ENCODE measurements around the gene ETFBKMT. TPM values are rescaled to one million over a fixed set of nuclear protein-coding genes. Genes with fewer than 3 reads are reported as not detected.
"Not testable (repeated sequence)": the region's sequence is repeated elsewhere in the genome, so short reads cannot be mapped to it uniquely, and the experiment has no call there.

Gene ETFBKMT
- total RNA-seq, 4 donors from 2014 or later: 0.53 to 1.9 (median 1.2) TPM

DNA sequence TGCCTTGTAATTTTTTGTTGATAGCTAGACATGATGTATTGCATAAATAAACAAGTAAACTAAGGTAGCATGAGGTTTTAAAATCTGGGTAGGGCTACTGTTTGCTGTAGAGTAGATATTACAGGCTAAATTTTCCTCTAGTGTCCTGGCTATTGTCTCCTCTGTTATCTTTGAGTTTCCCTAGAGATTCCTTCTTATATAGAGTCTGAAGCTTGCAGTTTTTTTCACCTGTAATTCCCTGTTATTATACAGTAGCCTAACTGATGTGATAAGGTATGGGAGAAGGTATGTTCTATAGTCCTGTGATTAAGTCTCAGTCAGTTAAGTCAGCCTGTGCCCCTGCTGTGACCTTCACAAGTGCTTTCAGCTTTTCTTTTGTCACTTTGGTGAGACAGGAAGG lies 9.5 kb downstream of the ETFBKMT start:
- TF ChIP-seq, protein P1, sequence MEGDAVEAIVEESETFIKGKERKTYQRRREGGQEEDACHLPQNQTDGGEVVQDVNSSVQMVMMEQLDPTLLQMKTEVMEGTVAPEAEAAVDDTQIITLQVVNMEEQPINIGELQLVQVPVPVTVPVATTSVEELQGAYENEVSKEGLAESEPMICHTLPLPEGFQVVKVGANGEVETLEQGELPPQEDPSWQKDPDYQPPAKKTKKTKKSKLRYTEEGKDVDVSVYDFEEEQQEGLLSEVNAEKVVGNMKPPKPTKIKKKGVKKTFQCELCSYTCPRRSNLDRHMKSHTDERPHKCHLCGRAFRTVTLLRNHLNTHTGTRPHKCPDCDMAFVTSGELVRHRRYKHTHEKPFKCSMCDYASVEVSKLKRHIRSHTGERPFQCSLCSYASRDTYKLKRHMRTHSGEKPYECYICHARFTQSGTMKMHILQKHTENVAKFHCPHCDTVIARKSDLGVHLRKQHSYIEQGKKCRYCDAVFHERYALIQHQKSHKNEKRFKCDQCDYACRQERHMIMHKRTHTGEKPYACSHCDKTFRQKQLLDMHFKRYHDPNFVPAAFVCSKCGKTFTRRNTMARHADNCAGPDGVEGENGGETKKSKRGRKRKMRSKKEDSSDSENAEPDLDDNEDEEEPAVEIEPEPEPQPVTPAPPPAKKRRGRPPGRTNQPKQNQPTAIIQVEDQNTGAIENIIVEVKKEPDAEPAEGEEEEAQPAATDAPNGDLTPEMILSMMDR (IDR thresholded peaks at IDR 0.05): no peak
- TF ChIP-seq POLR2A (IDR thresholded peaks at IDR 0.05): no peak
- intact Hi-C loops (cut with DNase I): no loop called here
- DNase-seq: no peak
- H3K27ac ChIP-seq: no peak overlapping the region
- peaks cover 0 to 26% (median 9%) of the 10 kb centered on the region in 3 donors for H3K9me3 ChIP-seq
- no peaks in the 10 kb centered on the region for H3K4me1 ChIP-seq
- no peak overlapping the region for H3K4me3 ChIP-seq
- no peaks in the 10 kb centered on the region for H3K27me3 ChIP-seq
- peaks cover 0 to 17% (median 0%) of the 10 kb centered on the region in 3 donors for H3K36me3 ChIP-seq

DNA sequence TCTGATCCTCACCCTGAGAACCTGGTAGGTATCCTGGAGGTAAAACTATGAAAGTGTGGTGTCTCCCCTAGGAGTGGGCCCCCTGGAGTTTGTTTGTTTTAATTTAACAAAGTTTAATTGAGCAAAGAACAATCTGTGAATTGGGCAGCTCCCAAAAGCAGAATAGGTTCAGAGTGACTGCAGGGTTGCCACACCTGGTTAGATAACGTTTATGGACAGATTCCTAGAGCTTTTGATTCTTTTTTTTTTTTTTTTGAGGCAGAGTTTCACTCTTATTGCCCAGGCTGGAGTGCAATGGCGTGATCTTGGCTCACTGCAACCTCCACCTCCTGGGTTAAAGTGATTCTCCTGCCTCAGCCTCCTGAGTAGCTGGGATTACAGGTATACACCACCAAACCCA lies 10.1 kb downstream of the ETFBKMT start:
- H3K27me3 ChIP-seq; H3K27ac ChIP-seq; H3K4me3 ChIP-seq; DNase-seq; intact Hi-C loops (cut with DNase I); H3K4me1 ChIP-seq: not testable (repeated sequence)
- 75 to 80% methylated on average over 1 to 2 of the region's 2 CpGs for WGBS, 2 donors
- peaks cover 0 to 23% (median 0%) of the 10 kb centered on the region in 3 donors for H3K36me3 ChIP-seq
- peaks cover 0 to 26% (median 9%) of the 10 kb centered on the region in 3 donors for H3K9me3 ChIP-seq

DNA sequence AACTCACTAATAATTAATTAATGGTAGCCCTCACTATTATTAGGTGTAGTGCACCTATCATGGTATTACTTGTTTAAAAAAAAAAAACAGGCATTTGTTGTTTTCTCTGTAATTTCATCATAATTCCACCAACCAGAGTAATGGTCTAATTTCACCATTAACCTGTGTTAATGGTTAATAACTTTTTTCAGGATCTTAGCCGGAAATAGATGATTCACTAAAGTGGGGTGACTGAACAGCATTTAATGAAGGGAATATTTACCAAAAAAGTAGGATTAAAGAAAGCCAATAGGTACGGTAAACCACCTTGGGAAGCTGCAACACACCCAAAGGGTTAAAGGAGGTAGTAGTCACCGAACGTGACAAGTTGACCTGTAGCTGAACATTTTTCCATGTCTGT lies 13.0 kb downstream of the ETFBKMT start:
- intact Hi-C loops (cut with DNase I): no loop called here
- no peak for TF ChIP-seq POLR2A (IDR thresholded peaks at IDR 0.05)
- TF ChIP-seq, protein P1 (IDR thresholded peaks at IDR 0.05): no peak
- no peaks in the 10 kb centered on the region for H3K27me3 ChIP-seq
- peaks cover 0 to 25% (median 0%) of the 10 kb centered on the region in 3 donors for H3K36me3 ChIP-seq
- no peak for DNase-seq
- H3K27ac ChIP-seq: no peak overlapping the region
- H3K4me1 ChIP-seq: no peaks in the 10 kb centered on the region
- peaks cover 0 to 16% (median 9%) of the 10 kb centered on the region in 3 donors for H3K9me3 ChIP-seq
- no peak overlapping the region for H3K4me3 ChIP-seq
- WGBS, 2 donors: 85 to 90% methylated on average over 4 of the region's 4 CpGs

DNA sequence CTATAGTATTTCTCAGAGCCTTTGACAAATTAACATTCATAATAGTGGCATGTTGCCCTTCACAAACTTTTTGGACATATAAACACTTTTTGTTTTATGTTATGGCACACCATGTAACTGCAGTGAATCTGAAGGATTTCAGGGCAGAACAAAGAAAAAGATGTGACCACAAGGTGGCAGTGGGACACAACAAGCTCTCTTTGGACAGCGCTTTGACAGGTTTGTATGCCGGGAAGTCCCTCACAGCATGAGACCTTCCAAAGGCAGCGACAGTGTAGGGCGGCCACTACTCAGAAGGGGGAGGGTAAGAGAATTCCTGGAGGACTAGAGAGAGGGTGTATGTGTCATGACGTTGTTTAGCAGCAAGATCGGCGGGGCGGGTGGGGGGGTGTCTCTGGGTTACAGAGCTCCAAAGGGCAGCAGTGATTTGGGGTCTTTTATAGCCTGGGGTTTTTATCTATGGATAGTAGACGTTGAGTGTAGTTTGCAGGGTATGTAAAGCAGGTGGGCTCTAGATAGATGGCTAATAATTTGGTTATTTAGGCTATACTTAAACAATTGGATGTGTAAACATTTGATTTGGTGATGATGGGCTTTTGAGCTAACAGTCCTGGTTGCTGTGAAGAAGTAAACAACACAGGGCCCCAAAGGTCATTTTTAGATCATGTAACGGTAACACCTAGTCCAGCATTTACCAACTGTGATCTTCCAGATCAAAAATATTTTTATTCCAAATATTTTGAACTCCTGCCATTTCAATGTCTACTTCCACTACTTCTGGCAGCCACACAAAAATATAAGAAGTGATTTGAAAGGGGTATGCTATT lies 22.9 kb downstream of the ETFBKMT start:
- TF ChIP-seq, protein P1 (IDR thresholded peaks at IDR 0.05): peak; percentile 56 to 83 (median 60)
- TF ChIP-seq POLR2A (IDR thresholded peaks at IDR 0.05): no peak
- peaks cover 0 to 10% (median 0%) of the 10 kb centered on the region in 3 donors for H3K4me1 ChIP-seq
- H3K9me3 ChIP-seq: peaks cover 0 to 32% (median 20%) of the 10 kb centered on the region in 3 donors
- WGBS, 2 donors: 53 to 63% methylated on average over 10 of the region's 10 CpGs
- H3K27ac ChIP-seq: no peak overlapping the region
- intact Hi-C loops (cut with DNase I): loop anchor here (10.0 kb wide), 1 partner anchor 622 kb away; no protein-coding TSS in a partner anchor
- H3K36me3 ChIP-seq: peaks cover 0 to 33% (median 0%) of the 10 kb centered on the region in 3 donors
- H3K4me3 ChIP-seq: no peak overlapping the region
- H3K27me3 ChIP-seq: no peaks in the 10 kb centered on the region
- peak; percentile 9 for DNase-seq

DNA sequence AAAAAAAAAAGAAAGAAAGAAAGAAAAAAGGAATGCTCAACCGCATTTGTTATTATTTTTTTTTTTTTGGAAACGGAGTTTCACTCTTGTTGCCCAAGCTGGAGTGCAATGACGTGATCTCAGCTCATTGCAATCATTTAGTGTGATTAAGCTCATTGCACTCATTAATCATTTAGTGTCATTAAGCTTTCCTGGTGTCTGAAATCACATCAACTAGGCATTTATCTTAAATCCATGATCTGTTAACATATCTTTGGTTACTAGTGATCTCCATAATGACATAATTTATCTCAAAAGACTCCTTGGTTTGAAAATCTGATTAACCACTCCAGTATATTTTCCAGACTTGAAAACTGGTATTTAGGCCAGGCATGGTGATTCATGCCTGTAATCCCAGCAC lies 26.3 kb downstream of the ETFBKMT start:
- no peaks in the 10 kb centered on the region for H3K27me3 ChIP-seq
- H3K9me3 ChIP-seq: peaks cover 0 to 32% (median 20%) of the 10 kb centered on the region in 3 donors
- H3K4me3 ChIP-seq: no peak overlapping the region
- H3K4me1 ChIP-seq: no peaks in the 10 kb centered on the region
- no peak overlapping the region for H3K27ac ChIP-seq
- intact Hi-C loops (cut with DNase I): loop anchor here (10.0 kb wide), 1 partner anchor 619 kb away; no protein-coding TSS in a partner anchor
- 66 to 81% methylated on average over 3 of the region's 3 CpGs for WGBS, 2 donors
- peaks cover 0 to 48% (median 0%) of the 10 kb centered on the region in 3 donors for H3K36me3 ChIP-seq
- TF ChIP-seq, protein P1 (IDR thresholded peaks at IDR 0.05): no peak
- TF ChIP-seq POLR2A (IDR thresholded peaks at IDR 0.05): no peak
- no peak for DNase-seq

All from esophagus squamous epithelium (tissue), 5 donors.